Epidermal melanocyte (primary cell): ENCODE data around the gene CSNK1G2.

Source experiments
- DNase-seq: peaks from one replicate; pipeline ENCODE4 v3.0.0; 2011; ENCODE audit warnings: low spot score; ENCODE audit not compliant: insufficient read length

The CSNK1G2 gene

DNA sequence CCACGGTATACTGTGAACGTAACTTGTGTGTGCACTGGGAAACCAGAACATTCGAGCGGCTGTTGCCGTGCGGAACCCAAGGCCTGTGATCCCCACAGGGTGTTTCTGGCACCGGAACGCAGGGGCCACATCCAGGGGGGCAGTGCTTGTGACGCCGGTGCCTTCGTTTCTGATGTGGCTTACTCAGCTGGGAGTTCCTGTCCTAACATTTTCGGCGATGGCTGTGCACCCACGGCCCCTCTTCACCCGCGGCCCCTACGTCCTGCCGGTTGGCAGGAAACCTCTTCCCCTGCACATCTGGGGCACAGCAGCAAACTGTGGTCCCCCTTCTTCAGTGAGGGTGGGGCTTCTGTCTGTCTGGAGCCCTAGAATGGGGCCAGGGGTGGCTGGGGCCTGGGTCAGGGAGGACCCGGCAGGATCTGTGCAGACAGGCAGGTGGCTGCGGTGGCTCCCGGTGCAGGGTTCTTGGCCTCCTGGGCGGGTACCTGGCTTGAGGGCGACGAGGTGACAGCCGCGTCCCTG lies 26.2 kb downstream of the CSNK1G2 start:
- no peak for DNase-seq

DNA sequence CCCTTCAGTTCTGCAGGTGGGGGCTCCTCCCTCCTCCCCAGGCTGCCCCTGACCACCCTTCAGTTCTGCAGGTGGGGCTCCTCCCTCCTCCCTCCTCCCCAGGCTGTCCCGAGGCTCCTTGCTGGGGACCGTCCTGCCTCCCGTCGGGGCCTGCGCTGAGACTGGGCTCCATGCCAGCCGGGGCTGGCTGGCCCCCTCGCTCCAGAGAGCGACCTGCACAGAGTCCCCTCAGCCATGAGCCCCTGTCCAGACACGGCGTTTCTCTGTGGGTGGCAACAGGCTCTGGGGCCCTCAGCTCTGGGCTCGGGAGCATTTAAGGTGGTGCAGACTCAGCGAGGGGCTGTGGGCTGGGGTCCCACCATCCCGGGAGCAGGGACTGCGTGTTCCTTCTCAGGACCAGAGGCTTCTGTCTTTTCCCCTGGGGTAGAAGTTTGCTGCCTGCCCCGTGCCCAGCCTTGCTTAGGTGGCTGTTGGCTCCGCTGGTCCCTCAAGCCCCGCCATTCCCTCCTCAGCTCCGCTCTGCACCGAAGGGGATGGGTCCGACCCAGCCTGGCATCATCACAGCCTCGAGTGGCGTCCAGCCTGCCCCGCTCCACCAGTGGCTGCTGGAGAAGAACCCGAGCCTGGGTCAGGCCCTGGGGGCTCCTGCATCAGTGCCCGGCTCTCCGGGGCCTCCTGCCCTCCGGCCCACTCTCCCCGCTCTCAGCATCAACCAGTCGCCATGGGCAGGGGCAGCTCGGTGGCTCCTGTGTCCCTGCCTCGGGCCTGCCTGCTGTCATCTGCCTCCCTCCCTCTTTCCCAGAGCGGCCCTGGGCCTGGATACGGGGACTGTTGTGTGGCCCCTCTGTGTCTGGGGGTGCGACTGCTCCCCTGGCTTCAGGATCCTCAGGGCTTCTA lies 27.6 kb downstream of the CSNK1G2 start:
- DNase-seq, result no peak

DNA sequence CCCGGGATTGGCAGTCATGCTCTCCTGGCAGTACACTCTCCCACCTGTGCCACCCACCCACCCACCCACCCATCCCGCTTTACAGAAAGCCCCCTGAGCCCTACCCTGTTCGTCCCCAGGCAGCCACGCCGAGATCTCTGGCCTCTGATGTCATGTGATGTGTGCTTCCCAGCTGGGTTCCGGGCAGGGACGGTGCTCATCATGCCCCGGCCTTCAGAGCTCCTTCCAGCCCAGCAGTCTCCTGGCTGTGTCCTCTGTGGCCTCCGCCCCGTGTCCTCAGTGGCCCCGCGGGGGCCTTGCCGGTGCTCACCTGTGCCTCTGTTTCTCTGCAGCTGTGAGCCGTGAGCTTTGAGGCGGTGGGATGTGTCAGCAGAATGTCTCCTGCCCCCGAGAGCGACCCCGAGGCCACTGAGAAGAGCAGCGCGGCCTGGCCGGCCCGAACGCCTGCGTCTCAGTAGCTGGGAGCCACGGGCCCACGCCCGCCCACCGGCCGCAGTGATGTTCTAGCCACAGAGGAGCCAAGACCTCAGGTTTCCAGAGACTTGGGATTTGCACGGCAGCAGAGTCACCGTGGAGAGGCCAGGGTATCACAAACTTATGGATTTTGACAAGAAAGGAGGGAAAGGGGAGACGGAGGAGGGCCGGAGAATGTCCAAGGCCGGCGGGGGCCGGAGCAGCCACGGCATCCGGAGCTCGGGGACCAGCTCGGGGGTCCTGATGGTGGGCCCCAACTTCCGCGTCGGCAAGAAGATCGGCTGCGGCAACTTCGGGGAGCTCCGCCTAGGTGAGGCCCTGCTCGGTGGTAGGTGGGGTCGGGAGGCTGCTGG lies 28.4 kb downstream of the CSNK1G2 start:
- DNase-seq, result no peak

DNA sequence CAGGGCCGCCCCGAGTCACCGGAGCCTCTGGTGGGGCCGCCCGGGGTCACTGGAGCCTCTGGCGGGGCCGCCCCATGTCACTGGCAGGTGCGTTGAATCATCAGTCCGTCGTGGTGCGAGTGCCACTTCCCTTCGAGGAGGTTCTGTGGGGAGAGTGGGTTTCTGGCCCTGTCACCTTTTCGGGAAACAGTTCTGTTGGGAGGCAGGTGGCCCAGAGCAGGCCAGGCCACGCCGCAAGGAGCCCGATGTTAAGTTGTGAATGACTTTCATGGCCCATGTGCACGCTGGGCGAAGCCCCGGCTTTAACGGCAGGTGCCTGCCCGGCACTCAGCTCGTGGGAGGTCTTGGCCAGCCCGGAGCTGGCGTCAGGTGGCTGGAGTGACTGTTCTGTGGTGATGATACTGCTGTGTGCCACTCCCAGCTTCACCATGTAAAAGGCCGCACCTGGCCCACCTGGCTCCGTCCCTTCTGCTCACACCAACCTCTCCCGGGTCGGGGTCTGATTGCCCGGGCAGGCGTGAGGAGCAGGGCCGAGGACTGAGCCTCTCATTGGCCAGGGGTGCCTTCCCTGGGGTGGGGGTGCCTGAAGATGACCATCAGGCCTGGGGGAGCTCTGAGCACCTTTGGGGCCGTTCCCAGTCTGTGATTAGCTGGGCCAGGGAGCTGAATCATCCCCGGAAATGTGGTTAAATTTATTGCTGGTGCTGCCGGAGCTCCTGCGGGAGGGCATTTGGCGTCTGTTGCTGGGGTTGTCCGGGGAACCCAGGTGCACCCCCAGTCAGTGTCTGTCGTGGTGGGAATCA lies 29.2 kb downstream of the CSNK1G2 start:
- no peak for DNase-seq

DNA sequence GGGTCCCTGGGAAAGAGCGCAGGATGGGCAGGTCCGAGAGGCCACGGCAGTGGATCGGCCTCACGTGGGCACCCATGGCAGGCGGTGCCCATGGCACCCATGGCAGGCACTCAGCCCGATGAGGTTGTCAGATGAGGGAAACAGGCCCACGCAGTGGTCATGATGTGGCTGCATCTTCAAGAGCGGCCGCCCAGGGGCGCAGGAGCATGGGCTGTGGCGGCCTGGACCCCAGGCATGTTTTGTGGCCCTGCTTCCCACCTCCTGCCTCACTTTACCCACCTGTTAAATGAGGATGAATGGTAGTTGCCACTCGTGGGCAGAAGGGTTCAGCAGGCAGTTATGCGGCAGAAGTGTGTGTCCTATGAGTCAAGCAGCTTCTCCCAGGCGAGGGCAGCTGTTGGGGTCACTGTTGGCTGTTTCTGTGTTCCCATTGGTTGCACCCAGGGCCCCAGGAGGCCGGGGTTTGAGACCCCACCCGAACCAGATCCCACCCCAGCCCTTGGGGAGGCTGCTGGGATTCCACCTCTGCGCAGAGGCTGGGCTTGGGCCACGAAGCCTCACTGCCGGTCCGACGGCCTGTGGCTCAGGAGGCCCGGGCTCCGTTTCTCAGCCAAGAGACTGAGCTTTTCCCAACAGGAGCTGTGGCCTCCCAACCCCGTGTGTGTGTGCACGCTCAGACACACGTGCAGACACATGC lies 30.0 kb downstream of the CSNK1G2 start:
- DNase-seq, result no peak

DNA sequence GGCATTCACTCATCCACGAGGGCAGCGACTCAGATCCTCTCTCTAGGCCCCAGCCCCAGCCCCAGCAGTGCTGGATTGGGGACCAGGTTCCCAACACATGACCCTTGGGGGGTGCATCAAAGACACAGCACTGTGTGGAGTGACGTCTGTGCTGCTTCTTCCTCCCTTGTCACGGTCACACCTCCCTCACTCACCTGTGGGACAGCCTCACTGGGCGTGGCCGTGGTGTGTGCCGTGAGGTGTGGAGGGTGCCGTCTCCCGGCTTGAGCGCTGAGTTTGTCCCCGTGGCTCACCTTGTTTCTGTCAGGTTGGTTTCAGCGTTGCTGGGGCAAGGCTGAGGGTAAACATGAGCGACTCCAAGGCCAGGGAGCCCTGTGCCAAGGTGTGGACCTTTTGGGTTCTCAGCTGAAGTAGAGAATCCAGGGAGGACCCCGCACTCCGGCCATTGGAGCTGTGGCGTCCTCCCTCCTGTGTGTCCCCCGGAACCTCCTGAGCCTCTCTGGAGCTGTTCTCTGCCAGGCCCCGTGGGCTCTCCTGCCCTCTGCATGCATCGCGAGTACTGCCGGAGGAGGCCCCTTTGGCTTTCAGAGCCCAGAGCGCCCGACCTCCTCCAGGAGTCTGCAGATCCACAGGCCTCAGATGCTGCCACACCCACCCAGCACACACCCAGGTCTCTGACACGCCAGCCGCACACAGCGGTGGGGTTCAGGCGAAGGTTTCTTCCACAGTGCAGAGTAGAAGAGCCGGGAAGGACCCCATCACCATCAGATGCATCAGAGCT lies 33.6 kb downstream of the CSNK1G2 start:
- DNase-seq, result no peak

DNA sequence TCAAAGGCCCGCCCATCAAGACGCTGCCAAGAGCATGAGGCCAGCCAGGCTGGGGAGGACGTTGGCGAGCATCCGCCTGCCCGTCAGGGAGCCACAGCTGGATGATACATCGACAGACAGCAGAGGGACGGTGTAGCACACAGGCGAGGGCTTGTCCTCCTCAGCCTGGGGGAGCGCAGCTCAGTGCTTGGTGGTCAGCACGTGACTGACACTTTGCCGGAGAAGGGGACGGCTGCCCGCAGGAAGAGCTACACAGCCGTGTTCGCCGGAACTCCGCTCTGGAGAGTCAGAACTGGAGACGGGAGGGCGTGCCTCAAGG lies 34.1 kb downstream of the CSNK1G2 start:
- peak; percentile 56 for DNase-seq

DNA sequence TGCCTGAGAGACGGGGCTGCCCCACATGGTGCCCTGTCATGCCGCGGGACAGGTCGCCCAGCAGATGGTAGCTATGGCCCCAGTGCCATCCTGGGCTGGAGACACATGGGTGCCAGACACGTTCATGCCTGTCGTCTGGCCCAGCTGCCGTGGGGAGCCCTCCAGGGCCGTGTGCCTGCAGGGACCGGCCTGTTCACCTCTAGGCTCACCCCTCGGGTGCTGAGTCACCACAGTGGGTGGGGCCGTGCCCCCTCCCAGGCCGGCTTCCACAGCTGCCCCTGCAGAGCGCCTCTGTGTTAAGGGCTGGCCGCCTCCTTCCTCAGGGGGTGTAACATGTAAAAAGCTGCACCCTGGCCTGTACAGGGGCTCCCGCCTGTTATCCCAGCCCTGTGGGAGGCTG lies 36.1 kb downstream of the CSNK1G2 start:
- no peak for DNase-seq

DNA sequence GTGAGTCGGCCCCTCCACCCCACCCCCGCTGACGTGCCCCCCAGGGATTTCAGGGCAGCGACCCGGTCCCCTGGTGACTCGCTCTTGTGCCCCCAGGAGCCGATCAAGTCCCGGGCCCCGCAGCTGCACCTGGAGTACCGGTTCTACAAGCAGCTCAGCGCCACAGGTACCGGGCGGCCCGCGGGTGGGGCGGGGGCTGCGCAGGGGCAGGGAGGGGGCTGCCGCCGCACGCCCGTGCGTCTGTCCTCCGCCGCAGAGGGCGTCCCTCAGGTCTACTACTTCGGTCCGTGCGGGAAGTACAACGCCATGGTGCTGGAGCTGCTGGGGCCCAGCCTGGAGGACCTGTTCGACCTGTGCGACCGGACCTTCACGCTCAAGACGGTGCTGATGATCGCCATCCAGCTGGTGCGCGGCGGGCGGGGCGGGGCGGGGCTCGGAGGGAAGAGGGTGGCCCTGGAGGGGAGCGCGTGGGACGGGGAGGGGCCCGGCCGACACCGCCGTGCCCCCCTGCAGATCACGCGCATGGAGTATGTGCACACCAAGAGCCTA lies 37.4 kb downstream of the CSNK1G2 start:
- no peak for DNase-seq

DNA sequence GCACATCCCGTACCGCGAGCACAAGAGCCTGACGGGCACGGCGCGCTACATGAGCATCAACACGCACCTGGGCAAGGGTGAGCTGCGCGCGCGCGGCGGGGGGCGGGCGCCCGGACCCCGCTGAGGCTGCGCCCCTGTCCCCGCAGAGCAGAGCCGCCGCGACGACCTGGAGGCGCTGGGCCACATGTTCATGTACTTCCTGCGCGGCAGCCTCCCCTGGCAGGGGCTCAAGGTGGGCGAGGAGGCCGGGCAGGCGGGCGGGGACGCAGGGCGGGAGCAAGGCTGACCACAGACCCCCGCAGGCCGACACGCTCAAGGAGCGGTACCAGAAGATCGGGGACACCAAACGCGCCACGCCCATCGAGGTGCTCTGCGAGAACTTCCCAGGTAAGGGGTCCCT lies 38.0 kb downstream of the CSNK1G2 start:
- DNase-seq, result no peak

DNA sequence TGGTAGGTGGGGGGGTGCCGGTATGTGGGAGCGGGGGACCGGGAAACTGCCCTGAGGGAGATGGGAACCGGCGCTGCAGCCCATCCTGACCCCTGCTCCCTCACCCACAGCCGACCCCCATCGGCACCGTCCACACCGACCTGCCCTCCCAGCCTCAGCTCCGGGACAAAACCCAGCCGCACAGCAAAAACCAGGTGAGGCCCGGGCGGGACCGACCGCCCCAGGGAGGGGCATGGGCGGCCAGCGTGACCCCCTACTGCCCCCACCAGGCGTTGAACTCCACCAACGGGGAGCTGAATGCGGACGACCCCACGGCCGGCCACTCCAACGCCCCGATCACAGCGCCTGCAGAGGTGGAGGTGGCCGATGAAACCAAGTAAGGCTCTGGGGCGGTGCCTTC lies 38.7 kb downstream of the CSNK1G2 start:
- no peak for DNase-seq

DNA sequence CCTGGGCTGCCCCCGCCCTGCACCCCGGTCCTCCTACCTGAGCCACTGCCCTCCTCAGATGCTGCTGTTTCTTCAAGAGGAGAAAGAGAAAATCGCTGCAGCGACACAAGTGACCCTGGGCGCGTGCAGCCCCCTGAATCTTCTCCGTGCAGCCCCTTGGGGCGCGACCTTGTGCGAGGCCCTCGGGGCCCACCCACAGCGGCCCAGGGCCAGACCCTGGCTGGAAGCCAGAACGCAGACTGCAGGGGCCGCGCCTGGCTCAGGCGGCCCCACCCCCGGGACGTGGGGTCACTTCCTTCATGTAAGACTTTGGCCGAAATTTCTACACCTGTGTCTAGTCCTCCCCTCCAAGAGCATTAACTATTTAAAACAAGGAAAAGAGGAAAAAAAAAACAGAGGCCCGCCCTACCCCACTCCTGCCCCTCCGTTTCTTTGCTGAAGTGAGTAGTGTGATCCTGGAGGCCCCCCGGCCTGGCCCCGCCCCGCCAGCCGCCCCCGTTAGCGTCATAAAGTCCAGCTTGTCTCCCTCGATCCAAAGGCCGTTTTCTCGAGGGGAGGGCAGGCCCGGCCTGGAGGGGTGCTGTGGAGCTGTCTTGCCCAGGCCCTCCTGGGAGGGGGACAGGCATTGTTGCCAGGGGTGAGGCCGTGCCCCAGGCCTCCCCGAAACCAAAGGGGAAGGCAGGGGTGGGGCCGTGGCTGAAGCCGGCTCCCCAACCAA lies 39.3 kb downstream of the CSNK1G2 start:
- no peak for DNase-seq

DNA sequence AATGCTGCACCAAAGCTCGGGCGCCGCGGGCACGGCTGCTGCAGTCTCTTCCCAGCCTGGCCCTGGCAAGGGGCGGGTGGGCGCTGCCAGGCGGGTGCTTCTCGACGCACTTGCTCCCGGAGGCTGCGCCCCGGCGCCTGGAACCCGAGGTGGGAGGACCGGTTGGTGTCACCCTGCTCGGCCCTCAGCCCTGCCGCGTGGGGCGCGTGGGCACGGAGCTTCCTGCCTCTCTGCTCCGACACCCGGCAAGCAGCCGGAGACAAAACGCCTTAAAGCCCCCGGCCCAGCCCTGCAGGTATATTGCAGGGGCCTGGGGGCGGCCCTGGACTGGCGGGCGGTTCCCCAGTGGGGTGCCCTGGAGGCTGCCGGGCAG lies 39.8 kb downstream of the CSNK1G2 start:
- no peak for DNase-seq

DNA sequence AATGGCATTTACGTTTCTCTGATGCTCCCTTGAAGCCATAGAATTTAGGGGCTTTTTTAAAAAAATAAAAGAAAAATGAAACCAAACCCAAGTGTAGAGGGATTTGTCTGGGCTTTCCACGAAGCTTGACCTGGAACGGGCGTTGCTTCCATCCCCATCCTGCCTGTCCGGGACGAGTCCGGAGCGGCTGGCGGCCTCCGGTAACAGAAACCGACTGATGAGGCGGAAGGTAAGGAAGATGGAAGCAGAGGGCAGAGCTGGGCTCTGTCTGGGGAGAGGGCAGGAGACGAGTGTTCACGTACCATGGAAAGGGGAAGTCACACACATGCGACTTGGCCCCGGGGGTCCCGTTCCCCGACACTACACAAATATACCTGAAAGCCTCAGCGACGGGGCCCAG lies 40.3 kb downstream of the CSNK1G2 start:
- DNase-seq, result no peak

DNA sequence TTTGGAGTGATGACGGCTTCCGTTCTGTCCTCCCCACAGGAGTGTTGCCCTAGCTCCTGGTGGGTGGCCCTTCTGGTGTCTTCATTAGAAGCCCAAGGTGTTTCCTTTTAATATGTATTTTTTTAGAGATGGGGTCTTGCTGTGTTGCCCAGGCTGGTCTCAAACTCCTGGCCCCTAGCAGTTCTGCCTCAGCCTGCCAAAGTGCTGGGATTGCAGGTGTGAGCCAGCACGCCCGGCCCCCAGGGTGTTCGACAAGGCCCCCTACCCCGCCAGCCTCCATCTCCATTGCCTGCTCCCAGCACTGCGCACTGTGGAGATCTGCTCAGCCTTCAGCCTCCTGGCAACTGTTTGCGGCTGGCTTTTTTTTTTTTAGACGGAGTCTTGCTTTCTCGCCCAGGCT lies 43.4 kb downstream of the CSNK1G2 start:
- DNase-seq, result no peak

DNA sequence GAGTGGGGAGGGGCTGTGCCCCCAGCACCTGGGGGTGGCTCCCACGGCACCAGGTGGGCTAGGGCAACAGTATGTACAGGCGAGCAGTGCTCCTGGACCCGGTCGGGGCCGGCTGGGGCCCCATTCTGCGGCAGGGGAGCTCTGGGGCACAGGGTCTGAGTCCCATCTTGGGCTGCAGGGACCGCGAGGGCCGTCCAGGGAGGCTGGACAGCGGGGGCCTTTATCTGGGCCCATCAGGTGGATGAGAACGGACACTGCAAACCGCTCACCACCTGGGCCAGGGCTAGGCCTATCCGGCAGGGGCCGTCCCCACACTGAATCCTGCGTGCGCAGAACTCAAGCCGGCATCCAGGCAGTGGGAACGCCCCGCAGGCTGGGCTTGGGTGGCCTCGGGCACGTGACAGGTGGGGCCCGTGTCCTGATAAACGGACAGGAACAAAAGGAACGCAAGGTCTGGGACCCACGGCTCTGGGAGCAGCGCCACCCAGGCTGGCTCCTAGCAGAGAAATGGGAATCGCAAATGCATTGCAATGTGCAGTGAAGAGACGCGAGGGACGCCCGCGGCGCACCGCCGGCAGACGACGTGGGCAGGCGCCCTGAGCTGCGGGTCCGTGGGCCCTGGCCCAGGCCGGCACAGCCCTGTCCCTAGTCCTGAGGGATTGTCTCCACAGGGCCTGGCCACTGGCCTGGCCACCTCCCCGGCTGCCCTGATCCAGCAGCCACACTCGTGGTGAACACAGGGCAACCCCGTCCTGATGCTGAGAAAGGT lies 44.8 kb downstream of the CSNK1G2 start:
- DNase-seq, result no peak

DNA sequence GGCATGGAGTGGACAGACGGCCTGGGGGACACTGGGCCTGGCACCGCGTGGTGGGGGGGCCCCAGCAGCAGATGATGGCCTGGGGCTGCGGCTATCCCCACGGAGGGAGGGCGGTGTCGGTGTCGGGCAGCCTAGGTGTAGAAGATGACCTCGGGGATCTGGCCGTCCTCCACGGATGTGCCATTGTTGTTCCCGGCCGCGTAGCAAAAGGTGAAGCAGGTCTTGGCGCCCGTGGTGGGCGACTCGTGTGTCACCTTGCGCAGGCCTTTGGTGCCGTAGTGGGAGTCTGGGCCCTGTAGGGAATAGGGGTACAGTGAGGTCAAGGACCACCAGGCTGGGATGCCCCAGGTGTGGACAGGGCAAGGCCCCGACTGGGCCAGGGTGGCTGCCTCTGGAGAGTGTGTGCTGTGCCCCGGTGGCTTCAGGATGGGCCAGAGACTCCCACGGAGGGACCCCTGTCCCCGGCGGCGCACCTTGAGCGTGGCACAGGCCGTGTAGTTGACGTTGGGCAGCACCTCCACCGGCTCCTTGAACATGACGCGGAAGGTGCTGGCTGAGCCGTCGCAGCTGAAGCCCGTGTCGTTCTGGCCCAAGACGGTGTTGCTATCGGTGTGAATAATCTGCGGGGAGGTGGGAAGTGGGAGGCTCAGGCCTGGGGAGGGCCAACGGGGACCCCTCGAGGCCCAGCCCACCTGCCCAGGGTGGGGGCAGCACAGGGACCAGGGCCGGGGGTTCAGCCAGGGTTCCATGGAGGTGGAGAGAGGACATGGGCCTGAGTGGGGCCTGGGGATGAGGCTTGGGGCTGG lies 45.6 kb downstream of the CSNK1G2 start:
- no peak for DNase-seq
